Measurements from ENCODE around the gene LOXL3.
"Not testable (repeated sequence)": the region's sequence is repeated elsewhere in the genome, so short reads cannot be mapped to it uniquely, and the experiment has no call there.

Gene LOXL3

GRCh38 chr2:74488643-74489481, 64.9 kb downstream of the LOXL3 start:
- no peak for DNase-seq (ENCODE audit: low read depth, low spot score)

GRCh38 chr2:74486141-74486540, 67.6 kb downstream of the LOXL3 start:
- no peak for DNase-seq (ENCODE audit: low read depth, low spot score)

- DNase-seq (ENCODE audit: low read depth, low spot score), result not testable (repeated sequence)
These were observed 70.0 kb downstream of the LOXL3 start for GRCh38 chr2:74483675-74484164.

DNA sequence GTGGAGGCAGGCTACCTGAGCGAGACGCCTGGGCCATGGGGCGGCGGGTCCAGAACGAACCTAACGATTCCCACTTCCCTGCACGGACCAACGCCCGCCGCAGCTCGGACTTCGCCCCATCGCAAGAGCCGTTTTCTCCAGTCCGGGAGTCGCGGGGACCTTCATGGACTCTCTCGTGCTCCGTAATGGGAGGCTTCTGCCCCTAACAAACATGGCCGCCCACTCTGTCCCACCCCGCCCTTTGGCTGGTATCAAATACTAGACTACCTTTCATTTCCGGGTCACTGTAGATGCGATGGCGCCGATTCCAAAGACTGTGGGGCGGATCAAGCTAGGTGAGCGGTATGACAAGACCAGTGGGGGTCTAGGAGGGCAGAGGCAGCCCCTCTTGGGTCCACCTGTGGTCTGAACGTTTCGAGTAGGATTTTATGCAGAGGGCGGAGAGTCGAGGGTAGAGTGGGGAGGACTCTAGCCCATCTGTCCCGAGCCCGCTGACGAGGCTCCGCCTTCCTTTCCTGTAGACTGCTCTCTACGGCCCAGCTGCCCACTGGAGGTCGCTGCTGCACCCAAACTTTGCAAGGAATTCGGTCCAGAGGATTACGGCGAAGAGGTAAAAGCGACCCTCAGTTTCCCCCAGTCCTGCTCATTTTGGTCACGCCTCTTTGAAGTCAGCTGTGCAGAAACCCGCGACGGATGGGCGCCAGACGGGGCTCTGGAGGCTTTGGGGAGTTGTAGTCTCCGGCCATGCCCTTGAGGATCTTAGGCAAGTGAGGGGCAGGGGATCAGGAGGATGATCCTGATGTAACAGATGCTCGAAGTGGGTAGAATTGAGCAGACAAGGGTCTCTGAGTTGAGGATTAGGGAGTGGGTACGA, 70.7 kb downstream of the LOXL3 start, which contains the start of the genes CCDC142 and TTC31:
TSS of gene CCDC142 (minus strand) at position 198 of the 874 bp plus-strand sequence. CDS start at position 37, 161 bp downstream.
TSS of gene TTC31 (plus strand) at position 281 of the 874 bp plus-strand sequence. CDS start at position 296, 15 bp downstream.
- peak; percentile 92 for DNase-seq (ENCODE audit: low read depth, low spot score)

Data from smooth muscle cell of the brain vasculature (primary cell).